Hematopoietic multipotent progenitor cell treated with erythropoietin and hydrocortisone succinate and interleukin-3 and kit ligand, for 8 days (in vitro differentiated cells): ENCODE results near the gene HMX1.

Experiments used
- DNase-seq: peaks from one replicate; pipeline ENCODE4 v3.0.0-alpha.2; 2015

The HMX1 gene

GRCh38 chr4:8909548-8909947, 37.9 kb upstream of the HMX1 start:
- DNase-seq: no peak

GRCh38 chr4:8908206-8908893, 36.7 kb upstream of the HMX1 start:
- DNase-seq: no peak

- DNase-seq: no peak
These were observed 36.1 kb upstream of the HMX1 start for GRCh38 chr4:8907596-8908205.

GRCh38 chr4:8906991-8907595, 35.5 kb upstream of the HMX1 start:
- no peak for DNase-seq

GRCh38 chr4:8906668-8906970, 35.0 kb upstream of the HMX1 start:
- no peak for DNase-seq

- no peak for DNase-seq
These were observed 34.4 kb upstream of the HMX1 start for GRCh38 chr4:8905773-8906667.

GRCh38 chr4:8905226-8905772, 33.7 kb upstream of the HMX1 start:
- DNase-seq: no peak

GRCh38 chr4:8904666-8905065, 33.0 kb upstream of the HMX1 start:
- no peak for DNase-seq

GRCh38 chr4:8904041-8904501, 32.4 kb upstream of the HMX1 start:
- no peak for DNase-seq

GRCh38 chr4:8901335-8901734, 29.7 kb upstream of the HMX1 start:
- DNase-seq: no peak

GRCh38 chr4:8900588-8900987, 28.9 kb upstream of the HMX1 start:
- no peak for DNase-seq

GRCh38 chr4:8898419-8898818, 26.8 kb upstream of the HMX1 start:
- no peak for DNase-seq

GRCh38 chr4:8897251-8898167, 25.9 kb upstream of the HMX1 start:
- DNase-seq: no peak

- no peak for DNase-seq
These were observed 24.9 kb upstream of the HMX1 start for GRCh38 chr4:8896506-8896905.

GRCh38 chr4:8896071-8896470, 24.4 kb upstream of the HMX1 start:
- DNase-seq: no peak

GRCh38 chr4:8895295-8895694, 23.7 kb upstream of the HMX1 start:
- no peak for DNase-seq

GRCh38 chr4:8894424-8894816, 22.8 kb upstream of the HMX1 start:
- DNase-seq: no peak

GRCh38 chr4:8893624-8894423, 22.2 kb upstream of the HMX1 start:
- DNase-seq: no peak

GRCh38 chr4:8893227-8893623, 21.6 kb upstream of the HMX1 start:
- no peak for DNase-seq

- no peak for DNase-seq
These were observed 21.1 kb upstream of the HMX1 start for GRCh38 chr4:8892556-8893226.
